Activated naive CD4-positive, alpha-beta T cell treated with anti-CD3 and anti-CD28 coated beads, Interleukin-2, amount 10 ng/mL, durations not matched to agents 7 days and 5 days (primary cell): ENCODE results near the gene GPR32.
"Not testable (repeated sequence)": the region's sequence is repeated elsewhere in the genome, so short reads cannot be mapped to it uniquely, and the experiment has no call there.

Experiments used
- CTCF ChIA-PET: fragments of 350-600 bp; sonication (Branson Sonifier 250); formaldehyde crosslinking; loops from one replicate; lab custom pipeline; 2021; ENCODE audit warnings: antibody characterized with exemption; lab: Charles Lee
- DNase-seq: peaks from one replicate; pipeline ENCODE4 v3.0.0-alpha.2; 2020
- H3K27ac Mint-ChIP-seq: one replicate; pipeline ENCODE4 v1.8.0; 2021; ENCODE audit warnings: mild to moderate bottlenecking, moderate library complexity, mixed read lengths
- H3K27me3 Mint-ChIP-seq: one replicate; pipeline ENCODE4 v1.8.0; 2021; ENCODE audit warnings: mild to moderate bottlenecking, mixed read lengths
- H3K36me3 Mint-ChIP-seq: one replicate; pipeline ENCODE4 v1.8.0; 2021; ENCODE audit warnings: mixed read lengths
- H3K4me1 Mint-ChIP-seq: one replicate; pipeline ENCODE4 v1.8.0; 2021; ENCODE audit warnings: mixed read lengths
- H3K4me3 Mint-ChIP-seq: one replicate; pipeline ENCODE4 v1.8.0; 2021; ENCODE audit warnings: mild to moderate bottlenecking, moderate library complexity, mixed read lengths
- H3K9me3 Mint-ChIP-seq: one replicate; pipeline ENCODE4 v1.8.0; 2021; ENCODE audit warnings: mixed read lengths

GPR32 gene

GRCh38 chr19:50763521-50763920 lies 6.7 kb upstream of the GPR32 start:
- H3K27ac Mint-ChIP-seq, H3K36me3 Mint-ChIP-seq, CTCF ChIA-PET, H3K9me3 Mint-ChIP-seq, H3K4me3 Mint-ChIP-seq, H3K4me1 Mint-ChIP-seq, DNase-seq: not testable (repeated sequence)
- H3K27me3 Mint-ChIP-seq = peaks cover 13% of the 10 kb centered on the region

DNA sequence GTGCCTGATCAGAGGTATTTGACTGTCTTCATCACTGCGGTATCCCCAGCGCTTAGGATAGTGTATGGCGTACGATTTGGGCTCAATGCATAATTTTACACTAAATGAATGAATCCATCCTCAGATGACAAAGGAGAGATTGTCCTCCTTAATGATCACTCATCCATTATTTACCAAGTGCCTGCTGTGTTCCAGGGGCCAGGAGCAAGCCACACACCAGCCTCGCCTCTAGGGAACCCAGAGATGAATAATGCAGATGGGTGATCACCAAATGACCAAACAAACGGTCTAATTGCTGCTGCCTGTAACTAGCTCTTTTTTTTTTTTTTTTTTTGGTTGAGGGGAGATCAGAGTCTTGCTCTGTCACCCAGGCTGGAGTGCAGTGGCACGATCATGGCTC lies 5.9 kb upstream of the GPR32 start:
- H3K9me3 Mint-ChIP-seq = no peaks in the 10 kb centered on the region
- no peaks in the 10 kb centered on the region for H3K4me1 Mint-ChIP-seq
- no peak overlapping the region for H3K27ac Mint-ChIP-seq
- no peak for DNase-seq
- H3K27me3 Mint-ChIP-seq = peaks cover 13% of the 10 kb centered on the region
- no peaks in the 10 kb centered on the region for H3K36me3 Mint-ChIP-seq
- no peak overlapping the region for H3K4me3 Mint-ChIP-seq
- CTCF ChIA-PET = no interaction called here

DNA sequence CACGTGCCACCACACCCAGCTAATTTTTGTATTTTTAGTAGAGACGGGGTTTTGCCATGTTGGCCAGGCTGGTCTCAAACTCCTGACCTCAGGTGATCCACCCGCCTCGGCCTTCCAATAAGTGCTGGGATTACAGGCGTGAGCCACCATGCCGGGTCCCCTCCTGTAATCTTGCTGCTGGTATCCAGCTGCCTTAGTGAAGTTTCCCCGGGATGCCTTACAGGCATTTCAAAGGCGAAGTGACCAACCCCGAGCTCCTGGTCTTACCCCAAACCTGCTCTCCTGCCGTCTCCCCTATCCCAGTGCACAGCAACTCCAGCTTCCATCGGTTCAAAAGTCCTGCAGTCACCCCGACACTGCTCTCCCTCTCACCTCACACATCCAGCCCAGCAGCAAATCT lies 3.5 kb upstream of the GPR32 start:
- H3K9me3 Mint-ChIP-seq, DNase-seq, H3K4me3 Mint-ChIP-seq, H3K4me1 Mint-ChIP-seq, H3K27ac Mint-ChIP-seq, CTCF ChIA-PET, H3K27me3 Mint-ChIP-seq, H3K36me3 Mint-ChIP-seq: not testable (repeated sequence)

DNA sequence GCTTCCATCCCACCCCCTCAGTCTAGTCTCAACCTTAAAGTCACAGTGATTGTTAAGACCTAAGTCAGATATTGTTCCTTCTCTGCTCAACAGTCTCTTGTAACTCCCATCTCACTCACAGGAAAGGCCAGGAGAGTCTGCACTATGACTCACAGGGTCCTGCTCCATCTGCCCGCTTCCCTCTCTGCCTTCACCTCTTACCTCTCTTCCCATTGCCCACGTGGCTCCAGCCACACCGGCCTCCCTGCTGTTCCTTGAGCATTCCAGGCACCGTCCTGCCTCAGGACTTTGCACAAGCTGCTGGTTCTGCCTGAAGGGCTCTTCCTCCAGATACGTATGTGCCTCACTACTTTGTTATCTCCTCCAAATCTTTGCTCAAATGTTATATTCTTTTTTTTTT lies 3.0 kb upstream of the GPR32 start:
- H3K9me3 Mint-ChIP-seq, H3K36me3 Mint-ChIP-seq, H3K27me3 Mint-ChIP-seq, H3K4me3 Mint-ChIP-seq, H3K27ac Mint-ChIP-seq, DNase-seq, CTCF ChIA-PET, H3K4me1 Mint-ChIP-seq: not testable (repeated sequence)

GRCh38 chr19:50768277-50768676 lies 2.0 kb upstream of the GPR32 start:
- Mint-ChIP-seq H3K27ac (no peak overlapping the region), H3K9me3 (no peaks in the 10 kb centered on the region), H3K36me3 (no peaks in the 10 kb centered on the region), H3K4me1 (no peaks in the 10 kb centered on the region), H3K4me3 (no peak overlapping the region), H3K27me3 (peaks cover 10% of the 10 kb centered on the region)
- no peak for DNase-seq
- CTCF ChIA-PET = no interaction called here

- Mint-ChIP-seq H3K9me3 (no peaks in the 10 kb centered on the region), H3K27ac (no peak overlapping the region), H3K4me3 (no peak overlapping the region), H3K27me3 (peaks cover 23% of the 10 kb centered on the region), H3K4me1 (no peaks in the 10 kb centered on the region), H3K36me3 (no peaks in the 10 kb centered on the region)
- no peak for DNase-seq
- CTCF ChIA-PET = no interaction called here
Measured at GRCh38 chr19:50770888-50771287, 624 bp downstream of the GPR32 start.

DNA sequence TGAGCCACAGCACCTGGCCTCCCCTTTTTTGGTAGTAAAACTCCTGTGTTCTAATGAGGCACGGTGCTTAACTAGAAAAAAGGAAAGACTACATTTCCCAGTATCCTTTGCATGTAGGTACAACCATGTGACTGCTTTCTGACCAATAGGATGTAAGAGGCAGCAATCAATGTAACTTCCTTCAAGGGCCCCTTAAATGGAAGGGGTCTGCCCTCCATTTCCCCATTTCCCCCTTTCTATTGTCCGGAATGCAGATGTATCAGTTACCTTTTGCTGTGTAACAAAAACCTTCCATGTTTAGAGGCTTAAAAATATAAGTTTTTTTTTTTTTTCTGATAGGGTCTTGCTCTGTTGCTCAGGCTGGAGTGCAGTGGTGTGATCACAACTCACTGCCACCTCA lies 2.2 kb downstream of the GPR32 start:
- Mint-ChIP-seq H3K27me3 (peaks cover 22% of the 10 kb centered on the region), H3K4me3 (no peak overlapping the region)
- CTCF ChIA-PET = no interaction called here

DNA sequence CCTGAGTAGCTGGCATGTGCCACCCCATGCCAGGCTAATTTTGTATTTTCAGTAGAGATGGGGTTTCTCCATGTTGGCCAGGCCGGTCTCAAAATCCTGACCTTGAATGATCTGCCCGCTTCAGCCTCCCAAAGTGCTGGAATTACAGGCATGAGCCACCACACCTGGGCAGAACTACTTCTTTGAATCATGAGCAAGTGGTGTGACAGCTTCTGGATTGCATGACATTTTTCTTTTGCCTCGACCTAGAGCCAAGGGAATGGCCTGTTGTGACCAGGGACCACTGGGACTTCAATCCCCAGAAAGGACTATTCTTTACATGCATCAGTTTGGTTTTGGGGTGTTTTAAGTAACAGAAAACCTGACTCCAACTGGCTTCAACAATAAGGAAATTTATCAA lies 2.6 kb downstream of the GPR32 start:
- H3K4me3 Mint-ChIP-seq, DNase-seq, H3K9me3 Mint-ChIP-seq, H3K4me1 Mint-ChIP-seq, H3K36me3 Mint-ChIP-seq, CTCF ChIA-PET, H3K27ac Mint-ChIP-seq: not testable (repeated sequence)
- H3K27me3 Mint-ChIP-seq = peaks cover 26% of the 10 kb centered on the region

More for the DNA sequence above, 2.2 kb downstream of the GPR32 start:
- Mint-ChIP-seq H3K9me3 (no peaks in the 10 kb centered on the region), H3K36me3 (no peaks in the 10 kb centered on the region), H3K27ac (no peak overlapping the region), H3K4me1 (no peaks in the 10 kb centered on the region)
- no peak for DNase-seq

- DNase-seq, CTCF ChIA-PET, H3K4me3 Mint-ChIP-seq, H3K36me3 Mint-ChIP-seq, H3K27ac Mint-ChIP-seq, H3K4me1 Mint-ChIP-seq, H3K9me3 Mint-ChIP-seq: not testable (repeated sequence)
- H3K27me3 Mint-ChIP-seq = peaks cover 32% of the 10 kb centered on the region
Measured at GRCh38 chr19:50773454-50773853, 3.2 kb downstream of the GPR32 start.

DNA sequence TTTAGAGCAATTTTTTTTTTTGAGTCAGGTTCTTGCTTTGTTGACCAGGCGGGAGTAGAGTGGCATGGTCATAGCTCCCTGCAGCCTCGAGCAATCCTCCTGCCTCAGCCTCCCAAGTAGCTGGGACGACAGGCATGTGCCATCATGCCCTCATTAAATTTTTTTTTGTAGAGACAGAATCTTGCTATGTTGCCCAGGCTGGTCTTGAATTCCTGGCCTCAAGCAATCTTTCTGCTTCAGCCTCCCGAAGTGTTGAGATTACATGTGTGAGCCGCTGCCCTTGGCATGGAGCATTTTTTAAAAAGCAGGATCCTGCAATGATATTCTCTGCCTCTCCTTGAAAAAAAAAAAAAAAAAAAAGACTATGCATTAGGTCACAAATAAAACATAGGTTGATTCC lies 5.9 kb downstream of the GPR32 start:
- no peak for DNase-seq
- Mint-ChIP-seq H3K27me3 (peaks cover 59% of the 10 kb centered on the region), H3K36me3 (no peaks in the 10 kb centered on the region), H3K4me3 (no peak overlapping the region), H3K4me1 (no peaks in the 10 kb centered on the region), H3K27ac (no peak overlapping the region), H3K9me3 (no peaks in the 10 kb centered on the region)
- CTCF ChIA-PET = no interaction called here

DNA sequence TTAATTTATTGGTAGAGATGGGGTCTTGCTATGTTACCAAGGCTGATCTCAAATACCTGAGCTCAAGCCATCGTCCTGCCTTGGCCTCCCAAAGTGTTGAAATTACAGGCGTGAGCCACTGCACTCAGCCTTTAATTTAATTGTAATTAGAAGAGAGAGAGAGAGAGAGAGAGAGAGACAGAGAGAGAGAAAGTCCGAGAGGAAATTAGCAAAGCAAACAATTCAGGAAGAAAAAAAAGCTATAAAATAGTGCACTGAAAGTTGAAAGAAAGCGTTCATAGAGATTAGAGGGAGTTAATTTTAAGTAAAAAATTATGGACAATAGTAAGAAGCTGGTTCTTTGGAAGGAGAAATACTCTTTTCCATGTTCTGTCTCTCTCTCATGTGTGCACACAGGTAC lies 7.0 kb downstream of the GPR32 start:
- DNase-seq = no peak
- Mint-ChIP-seq H3K4me3 (no peak overlapping the region), H3K4me1 (no peaks in the 10 kb centered on the region), H3K9me3 (no peaks in the 10 kb centered on the region), H3K27me3 (peaks cover 70% of the 10 kb centered on the region), H3K36me3 (no peaks in the 10 kb centered on the region), H3K27ac (no peak overlapping the region)
- CTCF ChIA-PET = interaction anchor here (1.5 kb wide), 1 partner anchor 72 kb away, joined by 4 read pairs; no protein-coding TSS in a partner anchor

DNA sequence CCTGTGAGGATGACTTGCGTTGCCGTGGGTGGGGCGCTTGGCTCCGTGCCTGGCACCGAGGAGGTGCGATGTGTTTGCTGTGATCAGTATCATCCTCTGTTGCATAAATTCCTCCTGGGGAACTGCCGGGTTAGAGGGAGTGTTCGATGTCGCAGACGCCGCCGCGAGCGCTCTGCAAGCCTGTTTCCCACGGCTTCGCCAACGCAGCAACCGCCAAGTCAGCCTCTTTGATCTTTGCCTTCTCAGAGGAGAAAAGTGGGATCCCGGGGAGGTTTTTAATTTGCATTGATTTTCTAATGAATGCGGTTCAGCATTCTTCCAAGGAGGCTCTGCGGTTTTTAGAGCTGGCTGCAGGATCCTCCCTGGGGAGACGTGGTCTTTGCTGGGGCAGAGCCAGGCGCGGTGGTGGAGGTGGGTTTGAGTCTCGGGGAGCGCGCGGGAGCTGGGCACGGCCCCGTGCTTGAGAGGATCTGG lies 7.6 kb downstream of the GPR32 start:
- H3K27me3 Mint-ChIP-seq = peaks cover 71% of the 10 kb centered on the region
- H3K4me3 Mint-ChIP-seq = no peak overlapping the region
- H3K36me3 Mint-ChIP-seq = no peaks in the 10 kb centered on the region
- no peaks in the 10 kb centered on the region for H3K9me3 Mint-ChIP-seq
- no peaks in the 10 kb centered on the region for H3K4me1 Mint-ChIP-seq
- H3K27ac Mint-ChIP-seq = no peak overlapping the region
- CTCF ChIA-PET = interaction anchor here (0.6 to 1.5 kb wide), 3 partner anchors 53 to 170 kb away, joined by 3 to 4 read pairs (median 4); no protein-coding TSS in a partner anchor
- no peak for DNase-seq

DNA sequence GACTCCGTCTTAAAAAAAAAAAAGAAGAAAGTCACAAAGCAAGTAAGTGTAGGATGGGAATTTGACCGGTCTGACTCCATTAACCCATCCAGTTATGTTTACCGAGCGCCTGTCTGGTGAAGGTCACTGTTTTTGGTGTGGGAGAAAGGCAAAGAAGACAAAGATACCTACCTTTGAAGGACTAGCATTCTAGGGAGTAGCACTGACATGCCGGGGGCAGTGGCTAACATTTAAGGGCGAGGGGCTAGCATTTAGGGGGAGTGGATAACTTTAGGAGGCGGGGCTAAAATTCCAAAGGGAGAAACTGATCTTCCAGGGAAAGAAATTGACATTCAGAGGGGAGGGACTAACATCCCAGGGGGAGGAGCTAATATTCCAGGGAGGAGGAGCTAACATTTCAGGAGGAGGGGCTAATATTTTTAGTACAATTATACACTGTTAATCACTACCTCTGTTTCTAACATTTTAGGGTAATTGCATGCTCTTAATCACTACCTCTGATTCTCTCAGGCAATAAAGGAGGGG lies 8.7 kb downstream of the GPR32 start:
- no peak for DNase-seq
- Mint-ChIP-seq H3K4me3 (no peak overlapping the region), H3K4me1 (peaks cover 6% of the 10 kb centered on the region), H3K27ac (no peak overlapping the region), H3K27me3 (peaks cover 67% of the 10 kb centered on the region), H3K36me3 (no peaks in the 10 kb centered on the region), H3K9me3 (no peaks in the 10 kb centered on the region)
- CTCF ChIA-PET = interaction anchor here (0.6 to 1.5 kb wide), 5 partner anchors 54 to 415 kb away, joined by 3 to 4 read pairs (median 3); no protein-coding TSS in a partner anchor

- H3K27ac Mint-ChIP-seq = no peak overlapping the region
- no peak overlapping the region for H3K4me3 Mint-ChIP-seq
- no peaks in the 10 kb centered on the region for H3K9me3 Mint-ChIP-seq
- CTCF ChIA-PET = interaction anchor here (0.6 to 1.3 kb wide), 3 partner anchors 76 to 416 kb away, joined by 3 read pairs; no protein-coding TSS in a partner anchor
- H3K4me1 Mint-ChIP-seq = peaks cover 6% of the 10 kb centered on the region
- H3K27me3 Mint-ChIP-seq = peaks cover 60% of the 10 kb centered on the region
- H3K36me3 Mint-ChIP-seq = no peaks in the 10 kb centered on the region
- DNase-seq = no peak
Measured at GRCh38 chr19:50779504-50780457, 9.5 kb downstream of the GPR32 start.
